ENCODE data around the gene UBE2S.

UBE2S gene

DNA sequence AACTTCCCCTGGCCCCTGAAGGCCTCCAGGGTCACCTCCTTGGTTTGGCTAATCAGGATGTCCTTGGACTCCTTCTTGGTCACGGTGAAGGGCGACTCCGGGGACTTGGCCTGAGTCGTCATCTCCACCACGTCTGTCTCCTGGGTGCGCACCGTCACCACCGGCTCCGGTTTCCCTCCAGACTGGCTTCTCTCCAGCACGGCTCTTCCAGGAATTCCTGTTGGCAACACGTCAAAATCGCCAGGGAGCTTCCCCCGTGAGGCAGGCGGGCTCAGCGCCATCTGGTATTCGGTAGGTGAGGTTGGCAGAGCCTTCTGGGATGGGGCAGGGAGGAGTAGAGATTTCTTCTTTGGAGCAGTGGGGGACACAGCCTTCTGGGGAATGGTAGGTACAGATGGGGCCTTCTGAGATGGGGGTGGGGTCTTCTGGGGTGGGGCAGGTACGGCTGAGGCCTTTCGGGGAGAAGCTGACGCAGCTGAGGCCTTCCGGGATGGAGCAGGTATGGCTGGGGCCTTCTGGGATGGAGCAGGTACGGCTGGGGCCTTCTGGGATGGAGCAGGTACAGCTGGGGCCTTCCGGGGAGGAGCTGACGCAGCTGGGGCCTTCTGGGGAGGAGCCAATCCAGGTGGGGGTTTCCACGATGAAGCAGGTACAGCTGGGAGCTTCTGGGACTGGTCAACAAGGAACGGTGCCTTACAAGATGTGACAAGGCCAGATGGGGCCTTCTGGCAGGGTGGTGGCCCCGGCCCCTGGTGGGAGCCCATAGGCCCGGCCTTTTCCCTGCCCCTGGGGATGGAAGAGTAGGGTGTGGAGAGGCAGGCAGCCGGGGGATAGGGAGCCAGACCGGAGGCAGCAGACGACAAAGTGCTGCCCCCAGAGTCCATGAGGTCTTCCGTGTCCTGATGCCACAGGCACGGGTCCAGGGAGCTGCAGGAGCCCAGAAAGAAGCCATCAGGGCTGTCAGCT, 48.4 kb downstream of the UBE2S start:
- peak; percentile 34 to 52 for DNase-seq

GRCh38 chr19:55358493-55358892, 49.1 kb downstream of the UBE2S start:
- no peak for DNase-seq

DNA sequence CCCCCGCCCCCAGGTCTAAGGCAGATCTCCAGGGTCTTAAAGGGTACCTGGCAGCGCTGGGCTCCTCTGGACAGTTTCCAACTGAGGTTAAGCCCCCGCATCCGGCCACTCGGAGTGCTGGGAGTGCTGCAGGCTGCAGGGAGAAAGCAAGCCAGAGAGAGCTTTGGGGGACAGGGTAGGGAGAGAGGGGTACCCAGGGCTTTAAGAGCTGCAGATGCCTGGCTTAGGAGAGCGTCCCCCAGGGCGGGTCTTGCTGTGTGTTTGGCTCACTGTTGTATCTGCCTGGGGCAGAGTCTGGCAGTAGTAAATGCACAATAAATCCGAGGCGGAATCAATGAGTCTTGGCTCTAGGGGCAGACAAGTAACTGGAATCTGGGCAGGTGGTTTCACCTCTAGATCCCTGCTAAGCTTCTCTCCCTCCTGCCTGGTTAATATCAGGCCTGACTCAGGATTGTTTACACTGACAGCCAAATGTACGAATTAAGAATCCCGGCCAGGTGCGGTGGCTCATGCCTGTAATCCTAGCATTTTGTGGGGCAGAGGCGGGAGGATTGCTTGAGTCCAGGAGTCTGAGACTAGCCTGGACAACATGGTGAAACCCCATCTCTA, 52.3 kb downstream of the UBE2S start:
- DNase-seq, result no peak

- no peak for DNase-seq
Observed at GRCh38 chr19:55354698-55355212, 52.8 kb downstream of the UBE2S start, which contains the start of gene COX6B2. Gene COX6B2 (minus strand): TSS chr19:55354719. CDS start chr19:55354521, 198 bp downstream.

- peak in 1 of 2 experiments; percentile 38 for DNase-seq
Observed at GRCh38 chr19:55353803-55354697, 53.5 kb downstream of the UBE2S start.

DNA sequence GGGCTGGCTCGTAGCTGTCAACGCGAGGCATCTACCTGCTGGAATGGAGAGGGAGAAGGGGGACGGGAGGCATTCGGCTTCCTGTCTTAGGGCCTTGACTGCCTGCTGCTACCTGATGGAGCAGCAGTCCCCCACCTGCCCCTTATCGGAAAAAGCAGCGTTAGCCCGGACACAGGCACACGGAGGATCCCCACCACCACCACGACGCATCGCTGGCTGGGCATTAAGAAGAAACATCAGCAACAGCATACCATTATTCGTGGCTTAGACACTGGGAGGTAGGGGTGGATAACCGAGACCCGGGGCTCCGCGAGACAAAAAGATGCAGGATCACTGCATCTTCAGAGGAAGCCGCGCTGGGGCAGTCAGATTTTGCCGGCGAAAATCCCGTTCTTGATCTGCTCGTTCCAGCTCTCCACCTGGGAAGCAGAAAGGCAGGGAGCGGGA, 54.2 kb downstream of the UBE2S start:
- no peak for DNase-seq

GRCh38 chr19:55352549-55353145, 54.9 kb downstream of the UBE2S start:
- no peak for DNase-seq

DNA sequence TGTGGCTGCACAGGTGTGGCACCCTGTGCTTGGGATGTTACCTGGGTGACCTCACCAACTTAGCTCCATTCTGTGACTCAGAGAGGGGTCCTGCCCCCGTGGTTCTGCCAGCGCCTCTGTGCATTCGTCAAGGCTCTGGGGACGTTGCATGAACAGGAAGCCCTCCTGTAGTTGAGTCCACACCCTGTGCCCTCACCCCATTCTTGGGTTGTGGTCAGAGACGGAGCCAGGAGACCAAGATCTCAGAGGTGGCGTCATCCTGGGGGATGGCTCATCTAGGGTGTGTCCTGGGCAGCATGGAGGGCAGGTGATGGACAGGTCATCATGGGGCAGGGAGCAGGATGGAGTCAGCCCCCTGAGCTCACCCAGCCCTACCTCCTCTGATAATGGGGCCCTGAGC, 55.5 kb downstream of the UBE2S start:
- no peak for DNase-seq

DNA sequence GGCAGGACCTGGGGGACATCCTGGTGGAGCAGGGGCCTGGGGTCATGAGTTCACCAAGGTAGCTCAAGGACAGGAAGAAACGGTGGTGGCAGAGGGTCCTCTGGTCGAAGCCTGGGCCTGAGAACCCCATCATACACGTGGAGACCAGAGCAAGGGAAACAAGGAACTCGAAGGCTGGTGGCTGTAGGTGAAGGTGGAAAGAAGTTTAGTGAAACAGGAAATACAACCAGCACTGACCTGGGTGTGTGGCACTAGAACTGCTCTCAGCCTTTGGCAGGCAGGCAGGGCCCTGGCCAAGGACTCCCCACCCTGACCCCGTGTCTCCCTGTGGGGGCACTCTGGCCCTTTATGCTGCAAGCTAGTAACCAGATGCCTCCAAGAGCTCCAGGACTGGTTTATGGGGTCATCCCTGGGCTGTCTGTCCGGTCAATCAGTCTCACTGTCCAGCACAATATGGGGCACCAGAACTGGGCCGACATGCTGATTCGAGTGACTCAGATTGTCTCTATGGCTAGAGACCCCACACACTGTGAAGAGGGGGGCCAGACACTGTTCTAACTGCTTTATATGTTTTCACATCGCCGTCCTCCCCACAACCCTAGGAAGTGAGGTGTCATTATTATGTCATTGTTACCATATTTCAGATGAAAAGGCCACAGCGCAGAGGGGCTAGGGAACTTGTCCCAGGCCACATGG, 56.8 kb downstream of the UBE2S start:
- no peak for DNase-seq
